Stimulated activated CD4-positive, alpha-beta T cell treated with anti-CD3 and anti-CD28 coated beads, Interleukin-12 subunit alpha, Interleukin-12 subunit beta, amount 100 ng/mL, for 48 hours (primary cell): ENCODE data around the gene SRM.
"Not testable (repeated sequence)": the region's sequence is repeated elsewhere in the genome, so short reads cannot be mapped to it uniquely, and the experiment has no call there.

Source experiments
- DNase-seq, 3 donors: peaks; one replicate each; pipeline ENCODE4 v3.0.0-alpha.2; 2020; ENCODE audit warnings: low read depth in 2 of 3, low spot score in 1 of 3

SRM gene

DNA sequence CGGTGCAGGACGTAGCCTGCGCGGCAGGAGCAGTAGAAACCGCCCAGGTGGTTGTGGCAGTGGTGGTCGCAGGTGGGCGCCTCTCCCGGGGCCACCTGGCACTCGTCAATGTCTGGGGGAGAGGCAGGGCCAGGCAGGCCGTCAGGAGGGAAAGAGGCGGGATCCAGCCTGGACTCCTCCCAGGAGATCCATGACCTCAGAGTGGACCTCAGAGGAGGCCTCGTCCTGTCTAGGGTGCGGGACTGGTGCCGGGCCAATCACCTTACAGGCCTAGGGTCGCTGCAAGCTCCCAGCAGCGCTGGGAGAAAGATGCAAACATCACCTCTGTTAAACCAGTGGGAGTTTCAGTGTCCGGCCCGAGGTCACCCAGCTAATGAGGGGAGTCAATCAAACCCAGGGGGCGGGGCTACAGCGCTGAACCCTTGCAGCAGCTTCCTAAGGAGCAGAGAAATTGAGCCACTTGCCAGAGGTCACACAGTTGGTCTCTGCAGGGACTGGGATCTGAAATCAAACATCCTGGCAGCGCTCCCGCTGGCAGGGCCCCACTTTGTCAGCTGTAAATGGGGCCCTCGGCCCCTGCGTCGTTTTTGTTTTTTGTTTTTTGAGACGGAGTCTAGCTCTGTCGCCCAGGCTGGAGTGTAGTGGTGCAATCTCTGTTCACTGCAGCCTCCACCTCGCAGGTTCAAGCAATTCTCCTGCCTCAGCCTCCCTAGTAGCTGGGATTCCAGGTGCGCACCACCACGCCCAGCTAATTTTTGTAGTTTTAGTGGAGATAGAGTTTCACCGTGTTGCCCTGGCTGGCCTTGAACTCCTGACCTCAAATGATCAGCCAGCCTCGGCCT lies 14.2 kb downstream of the SRM start:
- no peak for DNase-seq

DNA sequence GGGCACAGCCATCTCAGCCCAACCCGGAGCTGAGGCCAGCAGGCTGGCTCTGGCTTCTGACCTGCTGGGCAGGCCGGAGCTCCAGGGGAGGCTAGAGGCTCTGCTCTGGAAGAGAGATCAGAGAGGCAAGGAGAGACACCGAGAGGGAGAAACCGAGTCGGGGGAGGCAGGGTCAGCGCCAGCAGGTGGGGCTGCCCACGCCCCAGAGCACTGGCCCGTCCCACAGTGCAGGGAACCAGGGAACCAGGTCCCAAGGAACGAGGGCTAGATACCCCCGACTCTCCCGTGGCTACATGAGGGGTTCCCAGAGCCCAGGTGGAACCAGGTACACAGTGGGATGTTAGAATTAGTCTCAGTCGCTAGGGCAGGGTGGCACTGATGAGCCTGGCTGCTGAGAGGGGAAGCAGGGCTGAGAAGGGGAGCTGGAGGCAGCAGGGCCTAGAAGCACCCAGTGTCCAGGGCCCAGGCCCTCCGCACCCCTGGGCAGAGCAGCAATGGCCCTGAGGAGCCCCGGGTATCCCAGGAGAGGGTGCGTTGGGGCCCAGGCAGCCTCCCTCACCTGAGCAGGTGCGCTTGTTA lies 14.9 kb downstream of the SRM start:
- no peak for DNase-seq

DNA sequence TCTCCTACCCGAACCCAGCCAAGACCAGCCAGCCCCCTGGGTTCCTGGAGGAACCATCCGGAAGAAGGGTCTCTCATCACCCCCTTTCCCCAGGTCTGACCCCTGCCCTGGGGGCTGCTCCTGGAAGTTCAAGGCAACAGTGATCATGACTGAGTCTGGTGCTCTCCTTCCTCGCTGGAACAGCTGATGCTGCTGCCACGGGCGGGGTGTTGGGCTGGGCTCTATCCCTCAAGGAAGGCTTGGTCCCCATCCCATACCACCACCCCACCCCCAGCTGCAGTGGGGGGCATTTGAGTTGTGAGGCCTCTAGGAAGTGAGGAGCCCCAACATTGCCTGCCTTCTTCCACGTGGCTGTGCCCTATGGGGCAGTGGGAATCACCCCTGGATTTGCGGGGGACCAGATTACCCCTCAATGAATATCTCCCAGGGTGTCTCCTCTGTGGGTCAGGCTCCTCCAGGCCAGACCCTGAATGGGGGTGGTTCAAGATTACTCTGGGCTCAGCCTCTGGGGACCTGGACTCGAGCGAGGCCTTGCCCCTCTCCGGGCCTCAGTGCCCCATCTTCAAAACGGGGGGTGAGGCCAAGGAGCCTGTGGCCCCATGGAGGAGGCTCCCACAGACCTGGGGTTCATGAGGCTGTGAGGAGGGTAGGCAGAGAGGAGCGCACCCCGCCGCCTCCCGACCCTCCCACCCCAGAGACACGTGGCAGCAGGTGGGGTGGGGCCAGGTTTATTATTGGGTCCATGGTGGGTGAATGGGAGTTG lies 15.6 kb downstream of the SRM start:
- no peak for DNase-seq

DNA sequence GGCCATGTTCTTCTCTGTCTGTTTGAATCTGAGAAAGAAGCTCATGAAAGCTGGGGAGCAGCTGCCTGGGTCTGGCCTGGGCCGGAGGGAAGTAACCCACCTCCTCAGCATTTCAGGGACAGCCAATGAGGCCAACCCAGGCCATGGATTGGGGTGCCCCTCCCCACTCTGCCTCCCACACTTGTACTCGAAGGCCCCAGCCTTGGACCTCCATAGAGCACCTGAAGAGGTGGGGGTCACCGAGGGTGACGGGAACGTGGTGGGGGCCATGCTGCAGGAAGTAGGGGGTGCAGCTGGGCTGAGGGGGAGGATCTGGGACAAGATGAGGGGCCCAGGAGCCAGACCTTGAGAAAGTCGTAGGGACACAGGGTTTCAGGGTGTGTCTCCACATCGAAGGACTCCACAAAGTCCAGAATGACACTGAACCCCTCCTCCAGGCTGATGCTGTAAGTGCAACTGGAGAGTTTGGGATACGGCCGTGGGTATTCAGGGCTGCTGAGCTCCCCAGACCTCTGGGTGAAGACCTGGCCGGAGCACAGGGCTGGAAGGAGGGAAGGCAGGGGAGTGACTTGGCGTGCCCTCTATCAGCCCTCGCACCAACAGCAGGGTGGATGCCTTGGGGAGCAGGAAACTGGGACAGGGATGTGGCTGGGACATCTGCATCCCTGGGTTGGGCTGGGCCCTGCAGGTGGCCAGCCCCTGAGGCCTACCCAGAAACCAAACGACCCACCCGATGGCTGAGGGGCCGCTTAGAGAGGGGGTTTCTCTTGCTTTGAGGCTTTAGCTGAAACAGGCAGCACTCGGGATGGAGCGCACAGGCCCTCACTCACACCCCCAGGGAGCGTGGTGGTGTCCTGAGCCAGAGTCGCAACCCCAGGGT lies 16.6 kb downstream of the SRM start:
- DNase-seq = no peak

DNA sequence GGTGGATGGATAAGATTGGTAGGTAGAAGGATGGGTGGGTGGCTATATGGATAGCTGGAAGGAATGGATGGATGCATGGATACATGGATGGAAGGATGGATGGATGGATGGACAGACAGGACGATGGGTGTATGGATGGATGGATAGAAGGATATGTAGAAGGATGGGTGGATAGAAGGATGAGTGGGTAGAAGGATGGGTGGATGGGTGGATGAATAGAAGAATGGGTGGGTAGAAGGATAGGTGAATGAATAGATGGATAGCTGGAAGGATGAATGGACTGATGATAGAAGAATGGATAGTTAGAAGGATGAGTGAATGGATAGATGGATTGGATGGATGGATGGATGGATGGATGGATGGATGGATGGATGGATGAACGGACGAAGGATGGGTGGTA lies 17.8 kb downstream of the SRM start:
- no peak for DNase-seq

DNA sequence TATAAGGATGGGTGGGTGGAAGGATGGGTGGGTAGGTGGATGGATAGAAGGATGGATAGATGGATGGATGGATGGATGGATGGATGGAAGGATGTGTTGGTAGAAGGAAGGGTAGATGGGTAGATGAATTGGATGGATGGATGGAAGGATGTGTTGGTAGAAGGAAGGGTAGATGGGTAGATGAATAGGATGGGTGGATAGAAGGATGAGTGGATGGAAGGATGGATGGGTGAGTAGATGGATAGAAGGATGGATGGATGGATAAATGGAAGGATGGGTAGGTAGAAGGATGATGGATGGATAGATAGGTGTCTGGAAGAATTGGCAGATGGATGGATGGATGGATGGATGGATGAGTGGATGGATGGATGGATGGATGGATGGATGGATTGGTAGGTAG lies 18.8 kb downstream of the SRM start:
- DNase-seq = no peak

DNA sequence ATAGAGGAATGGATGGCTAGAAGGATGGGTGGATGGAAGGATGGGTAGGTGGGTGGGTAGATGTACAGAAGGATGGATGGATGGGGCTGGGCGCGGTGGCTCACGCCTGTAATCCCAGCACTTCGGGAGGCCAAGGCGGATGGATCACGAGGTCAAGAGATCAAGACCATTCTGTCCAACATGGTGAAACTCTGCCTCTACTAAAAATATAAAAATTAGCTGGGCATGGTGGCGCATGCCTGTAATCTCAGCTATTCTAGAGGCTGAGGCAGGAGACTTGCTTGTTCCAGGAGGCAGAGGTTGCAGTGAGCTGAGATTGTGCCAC lies 19.8 kb downstream of the SRM start:
- DNase-seq = not testable (repeated sequence)

DNA sequence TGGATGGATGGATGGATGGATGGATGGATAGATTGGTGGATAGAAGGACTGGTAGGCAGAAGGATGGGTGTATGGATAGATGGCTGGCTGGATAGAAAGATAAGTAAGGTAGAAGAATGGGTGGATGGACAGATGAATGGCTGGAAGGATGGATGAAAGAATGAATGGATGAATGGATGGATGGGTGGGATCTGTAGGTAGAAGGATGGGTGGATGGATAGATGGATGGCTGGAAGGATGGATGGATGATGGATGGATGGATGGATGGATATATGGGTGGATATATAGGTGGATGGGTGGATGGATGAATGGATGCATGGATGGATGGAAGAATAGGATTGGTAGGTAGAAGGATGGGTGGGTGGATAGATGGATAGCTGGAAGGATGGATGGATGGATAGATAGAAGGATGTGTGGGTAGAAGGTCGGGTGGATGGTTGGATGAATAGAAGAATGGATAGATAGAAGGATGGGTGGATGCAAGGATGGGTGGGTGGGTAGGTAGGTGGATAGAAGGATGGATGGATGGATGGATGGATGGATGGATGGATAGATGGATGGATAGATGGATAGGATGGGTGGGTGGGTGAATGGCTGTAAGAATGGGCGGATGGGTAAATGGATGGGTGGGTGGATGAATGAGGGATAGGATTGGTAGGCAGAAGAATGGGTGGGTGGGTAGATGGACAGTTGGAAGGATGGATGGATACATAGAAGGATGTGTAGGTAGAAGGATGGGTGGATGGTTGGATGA lies 20.3 kb downstream of the SRM start:
- DNase-seq = no peak

DNA sequence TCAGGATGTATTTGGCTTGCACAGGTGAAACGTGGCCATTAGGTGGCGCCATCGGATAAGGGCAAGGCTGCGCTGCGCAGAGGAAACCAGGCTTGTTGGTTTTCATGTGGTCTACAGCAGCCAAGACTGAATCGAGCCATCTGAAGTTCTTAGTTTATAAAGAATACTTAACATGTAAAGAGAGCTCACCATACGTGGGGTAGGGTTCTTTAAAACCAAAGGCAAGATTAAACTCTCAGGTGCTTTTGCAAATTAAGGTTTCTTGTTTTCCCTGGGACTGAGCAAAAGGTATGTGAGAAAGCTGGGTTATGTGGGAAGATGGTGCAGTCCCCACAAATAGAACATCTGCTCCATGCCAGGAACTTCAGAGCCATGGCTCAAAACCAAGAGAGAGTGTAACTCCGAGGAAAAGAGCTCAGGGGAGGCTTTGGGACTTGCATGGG lies 22.1 kb downstream of the SRM start:
- DNase-seq = peak; percentile 77 to 89 (median 83)

DNA sequence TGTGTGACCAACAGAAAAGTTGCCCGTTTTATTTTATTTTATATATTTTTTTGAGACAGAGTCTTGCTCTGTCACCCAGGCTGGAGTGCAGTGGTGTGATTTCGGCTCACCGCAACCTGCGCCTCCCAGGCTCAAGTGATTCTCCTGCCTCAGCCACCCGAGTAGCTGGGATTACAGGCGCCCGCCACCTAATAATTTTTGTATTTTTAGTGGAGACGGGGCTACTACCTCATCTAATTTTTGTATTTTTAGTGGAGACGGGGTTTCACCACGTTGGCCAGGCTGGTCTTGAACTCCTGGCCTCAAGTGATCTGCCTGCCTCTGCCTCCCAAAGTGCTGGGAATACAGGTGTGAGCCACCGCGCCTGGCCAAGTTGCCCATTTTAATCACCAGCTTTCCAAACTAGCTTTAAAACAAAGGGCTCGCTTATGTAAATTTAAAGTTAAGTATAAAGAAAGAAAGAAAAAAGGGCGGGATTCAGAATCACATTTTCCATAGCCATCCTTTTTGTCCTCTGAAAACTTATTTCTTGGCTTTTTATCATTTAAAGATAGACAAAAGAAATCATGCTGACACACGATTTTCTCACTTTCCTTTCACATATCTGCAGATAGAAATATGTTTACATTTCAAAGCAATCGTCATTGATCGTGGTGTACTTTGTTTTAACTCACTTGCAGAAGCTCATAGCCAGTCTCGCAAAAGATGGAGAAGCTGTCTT lies 22.6 kb downstream of the SRM start:
- not testable (repeated sequence) for DNase-seq

DNA sequence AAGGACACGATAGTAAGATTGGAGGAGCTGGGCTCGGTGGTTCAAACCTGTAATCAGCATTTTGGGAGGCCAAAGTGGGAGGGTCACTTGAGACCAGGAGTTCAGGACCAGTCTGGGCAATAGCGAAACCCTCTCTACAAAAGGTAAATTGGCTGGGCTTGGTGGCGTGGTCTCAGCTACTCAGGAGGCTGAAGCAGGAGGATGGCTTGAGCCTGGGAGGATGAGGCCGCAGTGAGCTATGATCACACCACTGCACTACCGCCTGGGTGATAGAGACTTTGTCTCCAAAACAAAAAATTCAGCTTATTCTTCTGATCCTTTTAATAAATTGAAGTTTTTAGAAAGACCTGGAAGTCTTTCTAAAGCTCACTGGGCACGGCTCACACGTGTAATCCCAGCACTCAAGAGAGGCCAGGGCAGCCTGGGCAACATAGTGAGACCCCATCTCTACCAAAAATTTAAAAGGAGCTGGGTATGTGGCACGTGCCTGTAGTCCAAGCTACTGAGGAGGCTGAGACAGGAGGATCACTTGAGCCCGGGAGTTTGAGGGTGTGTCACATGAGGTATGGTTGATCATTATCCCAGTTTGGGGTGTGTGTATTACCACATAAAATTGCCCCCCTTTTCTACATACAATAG lies 28.1 kb downstream of the SRM start:
- no peak for DNase-seq

DNA sequence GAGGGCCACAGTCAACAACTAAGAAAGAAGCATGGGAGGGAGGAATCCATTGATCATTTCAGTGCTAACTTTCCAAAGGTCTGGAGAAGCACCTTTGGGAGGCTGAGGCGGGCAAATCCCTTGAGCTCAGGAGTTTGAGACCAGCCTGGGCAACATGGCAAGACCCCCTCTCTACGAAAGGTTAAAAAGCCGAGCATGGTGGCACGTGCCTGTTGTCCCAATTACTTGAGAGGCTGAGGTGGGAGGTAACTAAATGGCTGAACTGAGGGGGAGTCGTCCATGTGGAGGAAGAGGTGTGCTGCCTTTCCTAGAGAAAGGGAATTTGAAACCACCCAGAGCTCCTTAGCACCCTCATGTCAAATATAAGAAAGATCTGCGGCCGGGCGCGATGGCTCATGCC lies 29.0 kb downstream of the SRM start:
- no peak for DNase-seq

DNA sequence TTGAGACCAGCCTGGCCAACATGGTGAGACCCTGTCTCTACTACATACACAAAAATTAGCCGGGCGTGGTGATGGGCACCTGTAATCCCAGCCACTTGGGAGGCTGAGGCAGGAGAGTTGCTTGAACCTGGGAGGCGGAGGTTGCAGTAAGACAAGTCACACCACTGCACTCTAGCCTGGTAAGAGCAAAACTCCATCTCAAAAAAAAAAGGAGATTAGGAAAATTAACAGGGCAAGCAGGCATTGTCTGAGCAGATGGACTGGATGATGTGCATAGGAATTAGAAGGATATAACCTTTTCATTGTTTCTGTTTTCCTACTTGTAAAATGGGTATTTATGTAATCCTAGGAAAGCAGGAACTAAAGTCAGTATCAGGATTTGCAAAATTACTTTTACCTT lies 31.8 kb downstream of the SRM start:
- DNase-seq = no peak

DNA sequence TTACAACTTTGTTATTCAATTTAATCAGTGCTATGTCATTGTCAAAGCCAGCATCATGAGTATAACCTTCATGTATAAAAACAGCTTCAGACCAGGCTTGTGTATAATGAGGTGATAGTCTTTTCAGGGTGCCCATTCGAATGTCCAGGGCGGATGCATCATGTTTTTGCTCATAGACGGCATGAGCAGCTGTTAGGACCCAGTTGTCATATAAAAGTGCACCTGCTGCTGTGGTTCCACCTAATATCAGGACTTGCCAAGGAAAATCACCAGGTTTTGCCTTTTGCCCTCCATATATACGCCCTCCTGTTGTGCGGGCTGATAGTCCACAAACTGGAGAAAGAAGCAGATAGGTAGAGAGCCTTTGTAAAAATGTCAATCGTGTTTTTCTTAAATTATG lies 32.5 kb downstream of the SRM start:
- DNase-seq = no peak

DNA sequence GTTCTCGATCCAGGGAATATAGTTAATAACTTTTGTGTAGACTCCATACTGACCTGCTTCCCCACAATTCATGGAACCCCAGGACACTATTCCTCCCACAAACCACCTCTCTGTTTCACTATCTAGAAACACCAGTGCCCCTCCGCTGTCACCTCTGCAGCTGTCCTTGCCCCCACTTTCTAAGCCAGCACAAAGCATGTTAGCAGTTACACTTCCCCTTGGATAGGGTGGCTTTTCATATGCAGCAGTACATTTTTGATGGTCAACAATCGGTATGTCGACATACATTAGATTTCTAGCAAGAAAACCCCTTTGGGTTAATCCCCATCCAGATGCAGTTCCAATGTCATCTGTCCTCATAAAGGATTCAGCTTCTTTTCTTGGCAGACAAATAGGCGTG lies 32.9 kb downstream of the SRM start:
- no peak for DNase-seq

DNA sequence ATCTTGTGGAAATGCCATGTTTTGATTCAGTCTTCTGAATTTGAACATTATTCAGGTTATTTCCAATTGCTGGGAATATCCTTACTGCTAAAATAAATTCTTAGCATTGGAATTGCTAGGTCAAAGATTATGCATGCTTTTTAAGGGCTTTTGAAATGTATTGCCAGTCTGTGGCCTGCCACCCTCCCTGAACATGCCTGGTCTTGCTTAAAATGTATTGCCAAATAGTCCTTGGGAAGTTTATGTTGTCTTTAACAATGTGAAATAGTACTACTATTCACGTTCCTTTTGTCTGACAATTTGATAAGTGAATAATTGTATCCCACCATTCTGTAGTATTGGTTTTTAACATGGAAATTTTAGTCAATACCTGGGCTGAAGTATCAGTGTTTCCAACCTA lies 33.8 kb downstream of the SRM start:
- DNase-seq = no peak

DNA sequence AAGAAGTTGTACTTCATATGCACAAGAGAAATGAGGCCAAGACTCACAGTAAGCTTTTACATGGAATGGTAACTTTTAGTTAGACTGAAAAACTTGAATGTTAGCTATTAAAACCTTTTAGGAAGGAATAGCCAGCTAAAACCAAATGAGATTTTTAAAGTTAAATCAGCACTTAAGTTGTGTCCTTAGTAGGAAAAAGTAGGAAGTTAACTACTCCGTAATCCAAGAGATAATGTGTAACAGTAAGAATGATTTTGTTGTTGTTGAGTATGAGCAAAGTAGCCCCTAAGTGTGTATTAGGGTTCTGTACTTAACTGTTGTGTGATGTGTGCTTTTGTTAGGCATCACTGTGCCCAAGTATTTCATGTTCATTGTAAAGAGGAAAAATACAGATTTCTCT lies 34.2 kb downstream of the SRM start:
- DNase-seq = no peak

DNA sequence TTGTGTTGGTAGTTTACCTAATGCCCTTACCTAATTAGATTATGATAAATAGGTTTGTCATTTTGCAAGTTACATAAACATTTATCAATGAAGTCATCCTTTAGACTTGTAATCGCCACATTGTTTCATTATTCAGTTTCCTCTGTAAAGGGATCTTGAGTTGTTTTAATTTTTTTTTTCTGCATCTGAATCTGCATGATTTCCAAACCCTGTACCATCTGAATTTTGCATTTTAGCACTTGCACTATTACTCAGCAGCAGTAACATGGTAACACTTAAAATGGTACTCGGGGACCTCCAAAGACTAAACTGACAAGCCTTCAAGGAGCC lies 35.0 kb downstream of the SRM start:
- no peak for DNase-seq

DNA sequence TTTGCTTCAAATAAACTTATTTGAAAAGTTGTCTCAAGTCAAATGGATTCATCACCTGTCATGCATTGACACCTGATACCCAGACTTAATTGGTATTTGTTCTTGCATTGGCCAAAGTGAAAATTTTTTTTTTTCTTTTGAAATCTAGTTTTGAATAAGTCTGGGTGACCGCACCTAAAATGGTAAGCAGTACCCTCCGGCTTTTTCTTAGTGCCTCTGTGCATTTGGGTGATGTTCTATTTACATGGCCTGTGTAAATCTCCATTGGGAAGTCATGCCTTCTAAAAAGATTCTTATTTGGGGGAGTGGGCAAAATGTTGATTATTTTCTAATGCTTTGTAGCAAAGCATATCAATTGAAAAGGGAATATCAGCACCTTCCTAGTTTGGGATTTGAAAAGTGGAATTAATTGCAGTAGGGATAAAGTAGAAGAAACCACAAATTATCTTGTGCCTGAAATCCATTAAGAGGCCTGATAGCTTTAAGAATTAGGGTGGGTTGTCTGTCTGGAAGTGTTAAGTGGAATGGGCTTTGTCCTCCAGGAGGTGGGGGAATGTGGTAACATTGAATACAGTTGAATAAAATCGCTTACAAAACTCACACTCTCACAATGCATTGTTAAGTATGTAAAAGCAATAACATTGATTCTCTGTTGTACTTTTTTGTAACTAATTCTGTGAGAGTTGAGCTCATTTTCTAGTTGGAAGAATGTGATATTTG lies 35.5 kb downstream of the SRM start:
- DNase-seq = no peak
